Left lung (tissue), 10 donors: ENCODE measurements around the gene COMMD8. TPM values are rescaled to one million over a fixed set of nuclear protein-coding genes. Genes with fewer than 3 reads are reported as not detected.

ENCODE experiments used
- ATAC-seq: fragments of 200-7000 bp; cut with Tn5 transposase; one replicate; pipeline ENCODE4 v1.9.1; 2020; ENCODE audit warnings: moderate library complexity
- DNase-seq, 4 donors: peaks; one replicate each; pipeline ENCODE4 v3.0.0-alpha.2; 2013 to 2020
- H3K27ac ChIP-seq, 2 donors: fragments of 200-600 bp; sonication (generic) in 1 of 2; one replicate each; pipeline versions ENCODE4 v1.5.0 to v1.8.0; 2020 to 2021
- H3K27me3 ChIP-seq, 2 donors: fragments of 200-600 bp; sonication (generic) in 1 of 2; one replicate each; pipeline versions ENCODE4 v1.5.0 to v1.8.0; 2020 to 2021
- H3K36me3 ChIP-seq, 2 donors: fragments of 200-600 bp; sonication (generic) in 1 of 2; one replicate each; pipeline versions ENCODE4 v1.5.0 to v1.8.0; 2020 to 2021
- H3K4me1 ChIP-seq, 2 donors: fragments of 200-600 bp; one replicate each; pipeline ENCODE4 v1.8.0; 2021
- H3K4me3 ChIP-seq, 2 donors: fragments of 200-600 bp; sonication (generic) in 1 of 2; one replicate each; pipeline versions ENCODE4 v1.5.0 to v1.8.0; 2020 to 2021; ENCODE audit warnings: mild to moderate bottlenecking in 1 of 2
- H3K9me3 ChIP-seq, 2 donors: fragments of 200-600 bp; sonication (generic) in 1 of 2; one replicate each; pipeline versions ENCODE4 v1.5.0 to v1.8.0; 2020 to 2021
- intact Hi-C, 2 donors: fragments of 100-400 bp; cut with DNase I; formaldehyde crosslinking; loops; one replicate each; pipeline versions ENCODE4 v1.11.2 to v1.14.2; 2022
- polyA plus RNA-seq, 6 donors: library from polyadenylated mRNA; unstranded; fragments of 120-200 nt; gene quantifications; one replicate each; pipeline ENCODE4 v1.2.1, GENCODE V29; 2013; ENCODE audit not compliant: insufficient read length in 6 of 6
- total RNA-seq, 2 donors: library from RNA; stranded (reverse); fragmentation: NEBNext Ultra II Directional; extraction: Animal tissue kit (Norgen Biotek cat#: 25700); gene quantifications; one replicate each; pipeline ENCODE4 v1.2.1, GENCODE V29; 2021
- TF ChIP-seq, protein P1 (sequence below), 2 donors: fragments of 200-600 bp; sonication (generic) in 1 of 2; IDR thresholded peaks; one replicate each; pipeline versions ENCODE4 v1.5.0 to v1.8.0; 2021; ENCODE audit warnings: antibody characterized with exemption in 2 of 2
- donor health status: DM: no; HTN: yes; CAD: no.
- donor health status: DM: no; HTN: no; CAD: no.

COMMD8 gene
- total and polyA plus RNA-seq, 8 donors: 18.9 to 22.1 (median 19.9) TPM

DNA sequence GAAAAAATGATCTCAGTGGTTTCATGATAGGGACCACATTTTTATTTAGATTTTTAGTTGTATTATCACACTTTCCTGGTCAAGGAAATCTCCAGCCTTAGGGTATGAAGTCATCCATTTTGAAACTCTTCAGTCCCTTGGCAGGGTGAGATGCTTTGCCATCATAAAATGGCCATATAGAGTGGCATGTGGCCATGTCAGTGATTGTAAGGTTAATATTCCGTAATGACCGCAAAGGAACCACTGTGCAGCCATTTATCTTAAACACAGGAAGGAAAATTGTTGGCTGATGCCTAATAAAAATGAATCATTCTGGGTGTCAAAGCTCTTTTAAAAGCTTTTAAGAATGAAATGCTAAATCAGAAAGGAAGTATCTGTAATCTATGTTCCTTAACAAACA, 35.6 kb downstream of the COMMD8 start:
- Histone ChIP-seq H3K36me3 (no peaks in the 10 kb centered on the region), H3K27ac (no peak overlapping the region), H3K4me1 (no peaks in the 10 kb centered on the region), H3K9me3 (no peaks in the 10 kb centered on the region), H3K27me3 (no peaks in the 10 kb centered on the region), H3K4me3 (no peak overlapping the region)
- TF ChIP-seq, protein P1, sequence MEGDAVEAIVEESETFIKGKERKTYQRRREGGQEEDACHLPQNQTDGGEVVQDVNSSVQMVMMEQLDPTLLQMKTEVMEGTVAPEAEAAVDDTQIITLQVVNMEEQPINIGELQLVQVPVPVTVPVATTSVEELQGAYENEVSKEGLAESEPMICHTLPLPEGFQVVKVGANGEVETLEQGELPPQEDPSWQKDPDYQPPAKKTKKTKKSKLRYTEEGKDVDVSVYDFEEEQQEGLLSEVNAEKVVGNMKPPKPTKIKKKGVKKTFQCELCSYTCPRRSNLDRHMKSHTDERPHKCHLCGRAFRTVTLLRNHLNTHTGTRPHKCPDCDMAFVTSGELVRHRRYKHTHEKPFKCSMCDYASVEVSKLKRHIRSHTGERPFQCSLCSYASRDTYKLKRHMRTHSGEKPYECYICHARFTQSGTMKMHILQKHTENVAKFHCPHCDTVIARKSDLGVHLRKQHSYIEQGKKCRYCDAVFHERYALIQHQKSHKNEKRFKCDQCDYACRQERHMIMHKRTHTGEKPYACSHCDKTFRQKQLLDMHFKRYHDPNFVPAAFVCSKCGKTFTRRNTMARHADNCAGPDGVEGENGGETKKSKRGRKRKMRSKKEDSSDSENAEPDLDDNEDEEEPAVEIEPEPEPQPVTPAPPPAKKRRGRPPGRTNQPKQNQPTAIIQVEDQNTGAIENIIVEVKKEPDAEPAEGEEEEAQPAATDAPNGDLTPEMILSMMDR (IDR thresholded peaks at IDR 0.05): no peak
- DNase-seq: no peak
- intact Hi-C loops: no loop called here
- no peak for ATAC-seq

DNA sequence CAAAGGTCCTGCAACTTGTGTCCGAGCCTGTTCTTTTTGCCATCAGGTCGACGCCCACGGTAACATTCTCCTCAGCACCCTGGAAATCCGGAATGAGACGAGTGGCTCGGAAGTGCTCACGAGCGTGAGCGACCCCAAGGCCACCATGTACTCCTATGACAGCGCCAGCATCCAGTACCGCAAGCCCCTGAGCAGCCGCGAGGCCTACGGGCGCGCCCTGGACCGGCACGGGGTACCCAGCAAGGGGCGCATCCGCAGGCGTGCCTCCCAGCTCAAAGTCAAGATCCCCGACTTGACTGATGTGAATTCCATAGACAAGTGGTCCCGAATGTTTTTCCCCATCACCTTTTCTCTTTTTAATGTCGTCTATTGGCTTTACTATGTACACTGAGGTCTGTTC, 37.9 kb downstream of the COMMD8 start:
- H3K9me3 ChIP-seq: no peaks in the 10 kb centered on the region
- TF ChIP-seq, protein P1 (IDR thresholded peaks at IDR 0.05): no peak
- H3K27me3 ChIP-seq: no peaks in the 10 kb centered on the region
- H3K27ac ChIP-seq: no peak overlapping the region
- ATAC-seq: no peak
- intact Hi-C loops: no loop called here
- no peak overlapping the region for H3K4me3 ChIP-seq
- no peaks in the 10 kb centered on the region for H3K4me1 ChIP-seq
- peak in 1 of 4 donors; percentile 57 for DNase-seq
- no peaks in the 10 kb centered on the region for H3K36me3 ChIP-seq

DNA sequence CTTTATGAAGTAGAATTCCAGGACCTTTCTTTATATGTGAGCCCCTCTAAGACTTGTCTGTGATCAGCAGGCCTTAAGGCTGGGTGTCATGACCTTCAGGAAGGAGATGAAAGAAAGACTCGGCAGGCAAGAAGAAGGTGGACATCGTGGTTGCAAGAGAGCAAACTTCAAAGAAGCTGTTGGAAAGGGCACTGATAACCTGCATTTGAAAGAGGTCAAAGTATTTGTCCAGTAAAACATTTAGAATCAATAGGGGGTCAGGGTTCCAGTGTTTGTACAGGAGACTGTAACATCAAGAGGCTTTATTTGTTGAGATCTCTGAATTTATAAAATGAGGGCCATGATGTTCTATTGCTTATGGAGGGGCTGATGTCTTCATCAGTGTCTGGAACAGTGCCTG, 44.2 kb downstream of the COMMD8 start:
- H3K27ac ChIP-seq: no peak overlapping the region
- no peak overlapping the region for H3K4me3 ChIP-seq
- H3K27me3 ChIP-seq: no peaks in the 10 kb centered on the region
- no peaks in the 10 kb centered on the region for H3K4me1 ChIP-seq
- TF ChIP-seq, protein P1 (IDR thresholded peaks at IDR 0.05): no peak
- ATAC-seq (no peak), DNase-seq (no peak)
- H3K9me3 ChIP-seq: no peaks in the 10 kb centered on the region
- no peaks in the 10 kb centered on the region for H3K36me3 ChIP-seq
- intact Hi-C loops: no loop called here

GRCh38 chr4:47418147-47418546, 45.4 kb downstream of the COMMD8 start:
- Histone ChIP-seq H3K9me3 (no peaks in the 10 kb centered on the region), H3K27ac (no peak overlapping the region), H3K4me3 (no peak overlapping the region), H3K27me3 (no peaks in the 10 kb centered on the region), H3K4me1 (no peaks in the 10 kb centered on the region), H3K36me3 (no peaks in the 10 kb centered on the region)
- TF ChIP-seq, protein P1 (IDR thresholded peaks at IDR 0.05): no peak
- no peak for ATAC-seq
- intact Hi-C loops: no loop called here
- DNase-seq: peak in 1 of 4 donors; percentile 15

GRCh38 chr4:47415719-47416118, 47.8 kb downstream of the COMMD8 start:
- Histone ChIP-seq H3K27me3 (no peaks in the 10 kb centered on the region), H3K9me3 (no peaks in the 10 kb centered on the region), H3K4me3 (no peak overlapping the region), H3K4me1 (no peaks in the 10 kb centered on the region), H3K36me3 (no peaks in the 10 kb centered on the region), H3K27ac (no peak overlapping the region)
- DNase-seq (no peak), ATAC-seq (no peak)
- TF ChIP-seq, protein P1 (IDR thresholded peaks at IDR 0.05): no peak
- intact Hi-C loops: no loop called here
